Raji (cell line): ENCODE data around the gene MBOAT1.

Source experiments
- POLR2A ChIP-seq: IDR thresholded peaks from 2 replicates; pipeline ENCODE4 v1.6.1; 2011; ENCODE audit warnings: low read depth, low read length, control low read depth; ENCODE audit not compliant: insufficient read depth

The MBOAT1 gene

GRCh38 chr6:20236909-20237600, 24.8 kb upstream of the MBOAT1 start:
- TF ChIP-seq POLR2A = no peak

GRCh38 chr6:20236344-20236743, 24.1 kb upstream of the MBOAT1 start:
- TF ChIP-seq POLR2A = no peak

- TF ChIP-seq POLR2A = no peak
These were observed 22.8 kb upstream of the MBOAT1 start for GRCh38 chr6:20235041-20235440.

- TF ChIP-seq POLR2A = no peak
These were observed 21.9 kb upstream of the MBOAT1 start for GRCh38 chr6:20234136-20234535.

GRCh38 chr6:20233007-20233730, 20.9 kb upstream of the MBOAT1 start:
- no peak for TF ChIP-seq POLR2A

- TF ChIP-seq POLR2A = no peak
These were observed 19.9 kb upstream of the MBOAT1 start for GRCh38 chr6:20232188-20232587.

- no peak for TF ChIP-seq POLR2A
These were observed 18.3 kb upstream of the MBOAT1 start for GRCh38 chr6:20230401-20231119.

- TF ChIP-seq POLR2A = no peak
These were observed 17.6 kb upstream of the MBOAT1 start for GRCh38 chr6:20229881-20230280.

- TF ChIP-seq POLR2A = no peak
These were observed 15.1 kb upstream of the MBOAT1 start for GRCh38 chr6:20227350-20227749.

GRCh38 chr6:20223141-20223540, 10.9 kb upstream of the MBOAT1 start:
- no peak for TF ChIP-seq POLR2A

GRCh38 chr6:20221421-20221820, 9.2 kb upstream of the MBOAT1 start:
- TF ChIP-seq POLR2A = no peak

- no peak for TF ChIP-seq POLR2A
These were observed 8.1 kb upstream of the MBOAT1 start for GRCh38 chr6:20220359-20220758.

- no peak for TF ChIP-seq POLR2A
These were observed 5.6 kb upstream of the MBOAT1 start for GRCh38 chr6:20217891-20218290.

GRCh38 chr6:20217324-20217855, 5.1 kb upstream of the MBOAT1 start:
- TF ChIP-seq POLR2A = no peak

GRCh38 chr6:20215310-20215709, 3.0 kb upstream of the MBOAT1 start:
- no peak for TF ChIP-seq POLR2A
